Stimulated activated CD4-positive, alpha-beta T cell treated with anti-CD3 and anti-CD28 coated beads, TNF-alpha, amount 100 ng/mL, for 4 hours (primary cell): ENCODE data around the gene QRICH1.

Experiments
- DNase-seq, 3 experiments: peaks; one replicate each; pipeline ENCODE4 v3.0.0-alpha.2; 2020; ENCODE audit warnings: low read depth in 3 of 3

The QRICH1 gene

GRCh38 chr3:48997714-48998637, 95.9 kb downstream of the QRICH1 start:
- DNase-seq: no peak

- no peak for DNase-seq
Measured at GRCh38 chr3:48997102-48997635, 96.7 kb downstream of the QRICH1 start.

GRCh38 chr3:48996640-48997039, 97.2 kb downstream of the QRICH1 start:
- no peak for DNase-seq

- no peak for DNase-seq
Measured at GRCh38 chr3:48993834-48994233, 100.0 kb downstream of the QRICH1 start.

GRCh38 chr3:48991851-48992545, 101.9 kb downstream of the QRICH1 start:
- DNase-seq: no peak

- no peak for DNase-seq
Measured at GRCh38 chr3:48990636-48991469, 103.0 kb downstream of the QRICH1 start.

- peak; percentile 62 to 84 (median 79) for DNase-seq
Measured at GRCh38 chr3:48989796-48990635, 103.9 kb downstream of the QRICH1 start, which contains the start of gene P4HTM. P4HTM (plus strand) TSS chr3:48990241; CDS start chr3:48990257, 16 bp downstream.

GRCh38 chr3:48989126-48989795, 104.6 kb downstream of the QRICH1 start:
- DNase-seq: no peak

GRCh38 chr3:48985831-48986376, 108.0 kb downstream of the QRICH1 start:
- no peak for DNase-seq

GRCh38 chr3:48984663-48985062, 109.2 kb downstream of the QRICH1 start:
- DNase-seq: no peak

GRCh38 chr3:48983096-48983495, 110.8 kb downstream of the QRICH1 start:
- DNase-seq: no peak

- no peak for DNase-seq
Measured at GRCh38 chr3:48982686-48983085, 111.2 kb downstream of the QRICH1 start.

GRCh38 chr3:48982016-48982415, 111.9 kb downstream of the QRICH1 start:
- DNase-seq: no peak

GRCh38 chr3:48980295-48980694, 113.6 kb downstream of the QRICH1 start:
- DNase-seq: no peak
